SK-N-MC (cell line): ENCODE data around the gene TP53I11.

Experiments used
- EZH2 ChIP-seq: fragments of 200-600 bp; sonication (generic); IDR thresholded peaks from one replicate; pipeline ENCODE4 v1.6.1; 2017; ENCODE audit warnings: antibody characterized with exemption
- POLR2AphosphoS5 ChIP-seq: IDR thresholded peaks from 2 replicates; pipeline ENCODE4 v1.6.1; 2012; ENCODE audit warnings: mild to moderate bottlenecking, low read depth, low read length, borderline replicate concordance

- TF ChIP-seq EZH2 (no peak), POLR2AphosphoS5 (no peak)
These were observed 64.5 kb downstream of the TP53I11 start for GRCh38 chr11:44885919-44886789.
